HFFc6 (cell line): ENCODE data around the gene IL31. TPM values are rescaled to one million over a fixed set of nuclear protein-coding genes. Genes with fewer than 3 reads are reported as not detected.

Source experiments
- DNase-seq: peaks from one replicate; pipeline ENCODE4 v3.0.0-alpha.2; 2018
- H3K27ac Mint-ChIP-seq: 2 replicates; pipeline ENCODE4 v1.8.0; 2020; ENCODE audit warnings: mild to moderate bottlenecking, mixed read lengths
- H3K27me3 Mint-ChIP-seq: 2 replicates; pipeline ENCODE4 v1.8.0; 2021; ENCODE audit warnings: mild to moderate bottlenecking, moderate library complexity, mixed read lengths; ENCODE audit not compliant: insufficient read depth
- H3K36me3 Mint-ChIP-seq: 2 replicates; pipeline ENCODE4 v1.8.0; 2021; ENCODE audit warnings: low read depth, mixed read lengths
- H3K4me1 Mint-ChIP-seq: 2 replicates; pipeline ENCODE4 v1.8.0; 2020; ENCODE audit warnings: low read depth, mixed read lengths
- H3K4me3 Mint-ChIP-seq: 2 replicates; pipeline ENCODE4 v1.8.0; 2020; ENCODE audit warnings: mild to moderate bottlenecking, moderate library complexity, mixed read lengths
- H3K9me3 Mint-ChIP-seq: 2 replicates; pipeline ENCODE4 v1.8.0; 2020; ENCODE audit warnings: mild to moderate bottlenecking, mixed read lengths
- total RNA-seq, 6 experiments: library from RNA; stranded (reverse); fragmentation: NEBNext Ultra II Directional; extraction: Animal tissue kit (Norgen Biotek cat#: 25700); gene quantifications; 2 replicates in 1 of 6; 3 replicates in 5 of 6; pipeline ENCODE4 v1.2.3, GENCODE V29; 2021
- TF ChIP-seq, protein P1 (sequence below): fragments of 200-600 bp; sonication (generic); IDR thresholded peaks from 2 replicates; pipeline ENCODE4 v1.5.0; 2021; ENCODE audit warnings: antibody characterized with exemption, mild to moderate bottlenecking

Gene IL31
- total RNA-seq, 6 experiments from 2014 or later, result not detected

DNA sequence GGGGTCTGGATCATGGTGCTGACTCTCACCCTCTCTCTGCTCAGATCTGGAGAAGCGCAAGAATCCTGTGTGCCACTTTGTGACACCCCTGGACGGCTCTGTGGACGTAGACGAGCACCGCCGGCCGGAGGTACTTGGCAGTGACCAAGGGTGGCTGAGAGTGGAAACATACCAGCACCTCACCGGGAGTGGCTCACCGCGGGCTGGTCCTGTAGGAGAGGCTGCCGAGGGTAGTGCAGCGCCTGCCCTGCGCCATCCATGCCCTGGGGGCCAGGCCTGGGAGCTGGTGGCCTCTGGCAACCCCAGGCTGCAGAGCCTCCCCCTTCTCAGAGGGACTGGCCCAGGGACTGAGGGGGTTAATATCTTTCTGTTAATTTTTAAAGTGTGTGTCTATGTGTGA is 46.2 kb downstream of the IL31 start:
- H3K36me3 Mint-ChIP-seq, result no peaks in the 10 kb centered on the region
- no peak overlapping the region for H3K4me3 Mint-ChIP-seq
- DNase-seq, result no peak
- H3K9me3 Mint-ChIP-seq, result no peaks in the 10 kb centered on the region
- TF ChIP-seq, protein P1, sequence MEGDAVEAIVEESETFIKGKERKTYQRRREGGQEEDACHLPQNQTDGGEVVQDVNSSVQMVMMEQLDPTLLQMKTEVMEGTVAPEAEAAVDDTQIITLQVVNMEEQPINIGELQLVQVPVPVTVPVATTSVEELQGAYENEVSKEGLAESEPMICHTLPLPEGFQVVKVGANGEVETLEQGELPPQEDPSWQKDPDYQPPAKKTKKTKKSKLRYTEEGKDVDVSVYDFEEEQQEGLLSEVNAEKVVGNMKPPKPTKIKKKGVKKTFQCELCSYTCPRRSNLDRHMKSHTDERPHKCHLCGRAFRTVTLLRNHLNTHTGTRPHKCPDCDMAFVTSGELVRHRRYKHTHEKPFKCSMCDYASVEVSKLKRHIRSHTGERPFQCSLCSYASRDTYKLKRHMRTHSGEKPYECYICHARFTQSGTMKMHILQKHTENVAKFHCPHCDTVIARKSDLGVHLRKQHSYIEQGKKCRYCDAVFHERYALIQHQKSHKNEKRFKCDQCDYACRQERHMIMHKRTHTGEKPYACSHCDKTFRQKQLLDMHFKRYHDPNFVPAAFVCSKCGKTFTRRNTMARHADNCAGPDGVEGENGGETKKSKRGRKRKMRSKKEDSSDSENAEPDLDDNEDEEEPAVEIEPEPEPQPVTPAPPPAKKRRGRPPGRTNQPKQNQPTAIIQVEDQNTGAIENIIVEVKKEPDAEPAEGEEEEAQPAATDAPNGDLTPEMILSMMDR, result no peak
- peaks cover 11% of the 10 kb centered on the region for H3K4me1 Mint-ChIP-seq
- no peaks in the 10 kb centered on the region for H3K27me3 Mint-ChIP-seq
- H3K27ac Mint-ChIP-seq, result no peak overlapping the region

DNA sequence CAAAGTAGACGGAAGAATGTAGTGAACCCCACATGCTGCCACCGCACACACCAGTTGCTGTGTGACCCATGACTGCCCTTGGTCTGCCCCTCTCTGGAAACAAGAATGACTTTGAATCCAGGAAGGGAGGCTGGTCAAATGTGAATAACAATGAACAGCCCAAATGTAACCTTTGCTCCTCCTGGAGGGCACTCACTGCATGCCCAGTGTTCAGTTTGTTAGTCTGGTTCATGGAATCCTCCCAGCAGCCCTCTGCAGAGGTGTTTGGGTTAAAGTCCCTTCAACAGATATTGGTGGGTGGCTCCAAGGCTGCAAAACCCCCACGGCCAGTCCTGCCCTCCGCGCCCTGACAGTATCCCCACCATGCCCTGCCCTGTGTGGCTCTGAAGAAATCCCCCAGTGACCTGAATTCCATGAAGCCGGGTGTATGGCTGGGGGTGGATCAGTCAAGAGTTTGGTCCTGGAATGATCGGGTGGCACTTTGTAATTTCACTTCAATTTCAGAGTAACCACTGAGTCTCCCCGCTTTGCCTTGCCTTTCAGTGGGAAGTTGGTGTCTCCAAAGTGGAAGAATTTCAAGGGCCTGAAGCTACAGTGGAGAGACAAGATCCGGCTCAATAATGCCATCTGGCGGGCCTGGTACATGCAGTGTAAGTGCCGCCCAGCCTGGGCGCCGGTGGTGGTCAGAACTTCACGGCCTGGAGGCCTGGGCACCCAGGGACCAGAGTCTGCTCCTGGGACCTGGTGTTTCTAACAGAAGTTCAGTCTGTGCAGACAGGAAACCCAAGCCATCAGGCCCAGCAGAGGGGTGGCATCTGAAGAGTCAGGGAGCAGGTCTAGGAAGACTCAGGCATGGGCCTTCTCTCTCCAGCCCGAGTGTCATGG is 47.1 kb downstream of the IL31 start:
- H3K9me3 Mint-ChIP-seq, result no peaks in the 10 kb centered on the region
- H3K27me3 Mint-ChIP-seq, result no peaks in the 10 kb centered on the region
- DNase-seq, result no peak
- TF ChIP-seq, protein P1, result no peak
- no peak overlapping the region for H3K4me3 Mint-ChIP-seq
- peaks cover 11% of the 10 kb centered on the region for H3K4me1 Mint-ChIP-seq
- no peaks in the 10 kb centered on the region for H3K36me3 Mint-ChIP-seq
- no peak overlapping the region for H3K27ac Mint-ChIP-seq

DNA sequence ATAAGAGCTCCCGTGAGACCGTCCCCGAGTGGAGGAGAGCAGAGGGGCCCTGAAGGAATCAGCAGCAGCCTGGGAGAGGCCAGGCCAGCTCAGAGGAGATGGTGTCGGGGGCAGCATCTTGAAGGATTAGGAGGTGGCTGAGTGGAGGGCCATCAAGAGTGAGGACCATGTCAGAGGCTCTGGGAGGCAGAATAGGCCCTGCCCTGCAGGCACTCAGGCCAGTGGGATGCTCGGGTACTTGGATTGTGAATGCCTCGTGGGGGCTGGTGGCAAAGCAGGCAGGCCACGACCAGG is 47.7 kb downstream of the IL31 start:
- Mint-ChIP-seq H3K9me3 (no peaks in the 10 kb centered on the region), H3K27me3 (no peaks in the 10 kb centered on the region), H3K36me3 (no peaks in the 10 kb centered on the region), H3K4me3 (no peak overlapping the region), H3K27ac (no peak overlapping the region), H3K4me1 (peaks cover 11% of the 10 kb centered on the region)
- TF ChIP-seq, protein P1, result no peak
- DNase-seq, result no peak

DNA sequence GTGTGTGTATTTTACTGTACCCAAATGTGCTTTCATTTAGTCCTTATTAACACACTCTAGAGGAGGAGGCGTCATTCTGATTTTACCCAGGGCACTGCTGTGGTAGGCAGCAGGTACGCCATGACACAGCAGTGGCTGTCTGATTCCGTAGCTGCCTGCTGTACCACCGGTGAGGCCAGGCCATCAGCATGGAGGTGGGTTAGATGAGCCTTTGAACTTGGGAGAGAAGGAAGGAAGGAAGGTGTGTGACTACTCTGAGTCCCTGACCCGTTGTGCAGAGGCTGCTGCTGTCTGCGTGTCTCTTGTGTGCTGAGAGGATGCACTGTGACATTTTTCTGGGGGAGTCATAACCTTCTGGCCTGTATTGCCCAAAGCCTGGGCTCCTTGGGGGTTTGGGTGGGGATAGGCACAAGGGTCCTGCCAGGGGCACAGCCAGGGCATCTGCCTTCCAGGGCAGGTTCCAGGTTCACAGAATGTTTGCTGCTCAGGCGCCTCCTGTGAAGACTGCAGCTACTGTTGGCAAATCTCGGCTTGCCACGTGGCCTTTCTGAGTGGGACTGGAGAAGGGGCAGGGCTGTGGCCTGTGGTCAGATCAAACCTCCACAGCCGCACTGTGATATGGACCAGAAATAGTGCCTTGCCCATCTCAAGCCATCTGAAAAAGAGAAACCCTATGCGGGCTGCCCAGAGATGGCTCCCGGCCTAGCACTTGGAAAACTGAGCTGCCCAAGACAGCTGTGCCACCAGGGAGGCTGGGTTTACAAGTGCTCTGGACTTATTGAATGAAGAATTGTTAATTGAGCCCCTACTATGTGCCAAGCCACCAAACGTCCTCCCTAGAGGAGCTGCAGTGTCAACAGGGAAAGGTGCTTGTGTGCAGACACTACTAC is 48.3 kb downstream of the IL31 start:
- Mint-ChIP-seq H3K4me3 (no peak overlapping the region), H3K36me3 (no peaks in the 10 kb centered on the region), H3K4me1 (peaks cover 11% of the 10 kb centered on the region), H3K27ac (no peak overlapping the region), H3K9me3 (no peaks in the 10 kb centered on the region), H3K27me3 (no peaks in the 10 kb centered on the region)
- DNase-seq, result no peak
- TF ChIP-seq, protein P1, result no peak

DNA sequence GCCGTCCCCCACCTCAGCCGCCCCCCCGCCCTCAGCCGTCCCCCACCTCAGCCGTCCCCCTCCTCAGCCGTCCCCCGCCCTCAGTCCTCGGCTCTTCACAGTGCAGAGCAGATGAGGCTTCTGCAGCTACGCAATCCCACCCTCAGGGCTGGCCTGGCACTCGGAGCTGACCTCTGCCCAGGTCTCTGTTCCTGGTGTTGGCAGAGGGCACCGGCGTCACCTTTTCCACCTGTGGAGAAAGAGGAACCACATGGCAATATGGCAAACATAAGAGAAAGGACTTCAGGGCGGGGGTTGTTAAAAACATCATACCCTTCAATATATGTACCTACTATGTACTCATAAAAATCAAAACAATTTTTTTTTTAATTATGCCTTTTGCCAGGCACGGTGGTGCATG is 49.7 kb downstream of the IL31 start:
- H3K4me3 Mint-ChIP-seq, result no peak overlapping the region
- DNase-seq, result no peak
- TF ChIP-seq, protein P1, result no peak
- H3K27ac Mint-ChIP-seq, result no peak overlapping the region
- no peaks in the 10 kb centered on the region for H3K27me3 Mint-ChIP-seq
- H3K36me3 Mint-ChIP-seq, result no peaks in the 10 kb centered on the region
- peaks cover 11% of the 10 kb centered on the region for H3K4me1 Mint-ChIP-seq
- H3K9me3 Mint-ChIP-seq, result no peaks in the 10 kb centered on the region
